NB4 (cell line): ENCODE data around the gene PTPRS.

Experiments used
- CTCF ChIP-seq: IDR thresholded peaks from one replicate; pipeline ENCODE4 v1.5.1; 2012; ENCODE audit warnings: low read depth, low read length
- MAX ChIP-seq: IDR thresholded peaks from 2 replicates; pipeline ENCODE4 v1.6.1; 2011; ENCODE audit warnings: low read depth, low read length
- POLR2A ChIP-seq: IDR thresholded peaks from 2 replicates; pipeline ENCODE4 v1.6.1; 2011; ENCODE audit warnings: mild to moderate bottlenecking; ENCODE audit not compliant: insufficient read length; ENCODE audit errors: extremely low read depth

- no peak for TF ChIP-seq CTCF
- no peak for TF ChIP-seq POLR2A
- TF ChIP-seq MAX = no peak
Observed at GRCh38 chr19:5360003-5360780, 19.6 kb upstream of the PTPRS start.
